LNCaP clone FGC (cell line): ENCODE results near the gene PIBF1.
"Not testable (repeated sequence)": the region's sequence is repeated elsewhere in the genome, so short reads cannot be mapped to it uniquely, and the experiment has no call there.

Source experiments
- DNase-seq: peaks from one replicate; pipeline ENCODE4 v3.0.0-alpha.2; 2011; ENCODE audit warnings: low read depth
- H3K4me3 ChIP-seq: 2 replicates; pipeline ENCODE4 v1.5.1; 2011; ENCODE audit warnings: mild to moderate bottlenecking, low read depth, low read length, control low read depth
- CTCF ChIP-seq: IDR thresholded peaks from 2 replicates; pipeline ENCODE4 v1.5.1; 2012; ENCODE audit warnings: mild to moderate bottlenecking; ENCODE audit not compliant: control insufficient read depth, insufficient read depth; ENCODE audit errors: extremely low read depth

The PIBF1 gene

GRCh38 chr13:72792640-72793039, 10.7 kb downstream of the PIBF1 start:
- DNase-seq, result no peak
- TF ChIP-seq CTCF, result no peak

GRCh38 chr13:72798817-72799216, 16.9 kb downstream of the PIBF1 start:
- no peak for TF ChIP-seq CTCF
- no peak for DNase-seq
- no peak overlapping the region for H3K4me3 ChIP-seq

More at GRCh38 chr13:72792640-72793039, 10.7 kb downstream of the PIBF1 start:
- no peak overlapping the region for H3K4me3 ChIP-seq

GRCh38 chr13:72804301-72804700, 22.4 kb downstream of the PIBF1 start:
- no peak overlapping the region for H3K4me3 ChIP-seq
- DNase-seq, result no peak
- no peak for TF ChIP-seq CTCF

- no peak for TF ChIP-seq CTCF
- DNase-seq, result no peak
- H3K4me3 ChIP-seq, result no peak overlapping the region
Observed at GRCh38 chr13:72805676-72806346, 23.9 kb downstream of the PIBF1 start.

GRCh38 chr13:72806514-72806913, 24.6 kb downstream of the PIBF1 start:
- H3K4me3 ChIP-seq, DNase-seq: not testable (repeated sequence)

GRCh38 chr13:72808917-72809500, 27.1 kb downstream of the PIBF1 start:
- no peak for DNase-seq
- H3K4me3 ChIP-seq, result no peak overlapping the region
- TF ChIP-seq CTCF, result no peak

GRCh38 chr13:72820156-72820897, 38.4 kb downstream of the PIBF1 start:
- DNase-seq, result no peak
- no peak for TF ChIP-seq CTCF
- H3K4me3 ChIP-seq, result no peak overlapping the region
